A673 (cell line): ENCODE data around the gene GMIP.

ENCODE experiments used
- CTCF ChIP-seq: fragments of 300-800, 200-600 bp; sonication (generic); conservative IDR thresholded peaks from 2 replicates; pipeline ENCODE4 v1.5.1; 2017; ENCODE audit warnings: low read depth, mild to moderate bottlenecking, antibody characterized with exemption, low read length, moderate library complexity, mixed read lengths
- EZH2 ChIP-seq: fragments of 200-600 bp; sonication (generic); IDR thresholded peaks from 2 replicates; pipeline ENCODE4 v1.6.1; 2017; ENCODE audit warnings: borderline replicate concordance, low read depth, mild to moderate bottlenecking, mixed read lengths, antibody characterized with exemption, low read length; ENCODE audit not compliant: poor library complexity, severe bottlenecking

- TF ChIP-seq CTCF (no peak), EZH2 (no peak)
These were observed 18.9 kb upstream of the GMIP start for GRCh38 chr19:19662344-19662743.
